Tibial nerve (tissue), 3 donors: ENCODE measurements around the gene ZNG1B.
"Not testable (repeated sequence)": the region's sequence is repeated elsewhere in the genome, so short reads cannot be mapped to it uniquely, and the experiment has no call there.

Source experiments
- POLR2A ChIP-seq, 2 donors: fragments of 450-650 bp; IDR thresholded peaks; one replicate each; pipeline ENCODE4 v1.6.1; 2017; ENCODE audit warnings: antibody characterized with exemption in 2 of 2, mild to moderate bottlenecking in 2 of 2, moderate library complexity in 2 of 2
- TF ChIP-seq, protein P1 (sequence below), 5 experiments: fragments of 200-600 bp in 3 of 5; fragments of 450-650 bp in 2 of 5; sonication (generic) in 3 of 5; IDR thresholded peaks; one replicate each; pipeline ENCODE4 v1.5.1; 2016 to 2019; ENCODE audit warnings: antibody characterized with exemption in 5 of 5, mild to moderate bottlenecking in 3 of 5, moderate library complexity in 2 of 5

DNA sequence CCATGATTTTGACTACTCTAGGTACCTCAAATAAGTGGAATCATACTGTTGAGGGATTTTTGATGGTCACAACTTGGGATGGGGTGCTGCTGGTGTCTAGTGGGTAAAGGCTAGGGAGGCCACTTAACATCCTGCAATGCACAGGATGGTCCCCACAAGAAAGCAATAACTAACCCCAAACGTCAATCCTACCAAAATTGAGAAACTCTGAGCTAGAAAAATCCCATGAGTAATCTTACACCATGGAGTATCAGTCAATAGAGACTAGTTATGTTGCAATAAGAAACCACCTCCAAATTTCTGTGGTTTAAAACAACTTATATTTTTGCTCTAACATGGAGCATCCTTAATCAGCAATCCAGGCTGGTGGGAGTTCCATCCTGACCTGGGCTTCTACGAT, 79.5 kb downstream of the ZNG1B start:
- TF ChIP-seq, protein P1, sequence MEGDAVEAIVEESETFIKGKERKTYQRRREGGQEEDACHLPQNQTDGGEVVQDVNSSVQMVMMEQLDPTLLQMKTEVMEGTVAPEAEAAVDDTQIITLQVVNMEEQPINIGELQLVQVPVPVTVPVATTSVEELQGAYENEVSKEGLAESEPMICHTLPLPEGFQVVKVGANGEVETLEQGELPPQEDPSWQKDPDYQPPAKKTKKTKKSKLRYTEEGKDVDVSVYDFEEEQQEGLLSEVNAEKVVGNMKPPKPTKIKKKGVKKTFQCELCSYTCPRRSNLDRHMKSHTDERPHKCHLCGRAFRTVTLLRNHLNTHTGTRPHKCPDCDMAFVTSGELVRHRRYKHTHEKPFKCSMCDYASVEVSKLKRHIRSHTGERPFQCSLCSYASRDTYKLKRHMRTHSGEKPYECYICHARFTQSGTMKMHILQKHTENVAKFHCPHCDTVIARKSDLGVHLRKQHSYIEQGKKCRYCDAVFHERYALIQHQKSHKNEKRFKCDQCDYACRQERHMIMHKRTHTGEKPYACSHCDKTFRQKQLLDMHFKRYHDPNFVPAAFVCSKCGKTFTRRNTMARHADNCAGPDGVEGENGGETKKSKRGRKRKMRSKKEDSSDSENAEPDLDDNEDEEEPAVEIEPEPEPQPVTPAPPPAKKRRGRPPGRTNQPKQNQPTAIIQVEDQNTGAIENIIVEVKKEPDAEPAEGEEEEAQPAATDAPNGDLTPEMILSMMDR (IDR thresholded peaks at IDR 0.05) = not testable (repeated sequence)
- not testable (repeated sequence) for TF ChIP-seq POLR2A (IDR thresholded peaks at IDR 0.05)
